Fibroblast of mammary gland (primary cell): ENCODE data around the gene CLMN.
A peak's percentile ranks its signal among the peaks of the same experiment; 100 is the strongest.

Experiments
- DNase-seq: peaks from one replicate; pipeline ENCODE4 v3.0.0-alpha.2; 2010; ENCODE audit warnings: low read depth
- H3K4me3 ChIP-seq: 2 replicates; pipeline ENCODE4 v1.5.1; 2011; ENCODE audit warnings: low read depth, mild to moderate bottlenecking, low read length, moderate library complexity; ENCODE audit not compliant: control insufficient read depth
- TF ChIP-seq, protein P1 (sequence below): conservative IDR thresholded peaks from 2 replicates; pipeline ENCODE4 v1.5.1; 2011; ENCODE audit warnings: low read depth, low read length, inconsistent platforms; ENCODE audit not compliant: control insufficient read depth, insufficient read depth

CLMN gene

DNA sequence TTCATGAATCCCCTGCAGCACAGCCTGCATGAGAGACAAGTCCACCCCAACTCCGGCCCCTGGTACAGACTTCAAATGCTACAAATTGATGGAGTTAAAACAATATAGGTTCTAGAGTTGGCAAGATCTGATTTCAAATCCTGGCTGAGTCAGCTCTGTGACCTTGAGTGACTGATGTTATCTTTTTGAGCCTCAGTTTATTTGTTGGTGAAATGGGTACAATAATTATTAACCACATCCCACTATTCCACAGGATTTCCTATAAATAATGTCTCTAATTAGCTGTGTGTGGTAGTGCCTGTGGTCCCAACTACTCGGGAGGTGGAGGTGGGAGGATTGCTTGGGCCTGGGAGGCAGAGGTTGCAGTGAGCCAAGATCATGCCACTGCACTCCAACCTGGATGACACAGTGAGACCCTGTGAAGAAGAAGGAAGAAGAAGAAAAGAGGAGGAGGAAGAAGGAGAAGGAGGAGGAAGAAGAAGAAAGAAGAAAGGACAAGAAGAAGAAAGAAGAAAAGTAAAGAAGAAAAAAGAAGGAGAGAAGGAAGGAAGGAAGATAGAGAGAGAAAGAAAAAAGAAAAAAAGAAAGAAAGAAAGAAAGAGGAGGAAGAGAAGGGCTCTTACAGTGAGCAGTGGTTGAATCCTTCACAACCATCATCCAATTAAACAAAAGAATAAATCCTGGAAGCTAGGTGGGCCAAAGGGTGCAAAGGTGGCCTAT, 122.7 kb downstream of the CLMN start:
- no peak for DNase-seq
- TF ChIP-seq, protein P1, sequence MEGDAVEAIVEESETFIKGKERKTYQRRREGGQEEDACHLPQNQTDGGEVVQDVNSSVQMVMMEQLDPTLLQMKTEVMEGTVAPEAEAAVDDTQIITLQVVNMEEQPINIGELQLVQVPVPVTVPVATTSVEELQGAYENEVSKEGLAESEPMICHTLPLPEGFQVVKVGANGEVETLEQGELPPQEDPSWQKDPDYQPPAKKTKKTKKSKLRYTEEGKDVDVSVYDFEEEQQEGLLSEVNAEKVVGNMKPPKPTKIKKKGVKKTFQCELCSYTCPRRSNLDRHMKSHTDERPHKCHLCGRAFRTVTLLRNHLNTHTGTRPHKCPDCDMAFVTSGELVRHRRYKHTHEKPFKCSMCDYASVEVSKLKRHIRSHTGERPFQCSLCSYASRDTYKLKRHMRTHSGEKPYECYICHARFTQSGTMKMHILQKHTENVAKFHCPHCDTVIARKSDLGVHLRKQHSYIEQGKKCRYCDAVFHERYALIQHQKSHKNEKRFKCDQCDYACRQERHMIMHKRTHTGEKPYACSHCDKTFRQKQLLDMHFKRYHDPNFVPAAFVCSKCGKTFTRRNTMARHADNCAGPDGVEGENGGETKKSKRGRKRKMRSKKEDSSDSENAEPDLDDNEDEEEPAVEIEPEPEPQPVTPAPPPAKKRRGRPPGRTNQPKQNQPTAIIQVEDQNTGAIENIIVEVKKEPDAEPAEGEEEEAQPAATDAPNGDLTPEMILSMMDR, result no peak
- H3K4me3 ChIP-seq, result no peak overlapping the region

- TF ChIP-seq, protein P1, result peak; percentile 14
- no peak overlapping the region for H3K4me3 ChIP-seq
- no peak for DNase-seq
These were observed 123.4 kb downstream of the CLMN start for GRCh38 chr14:95196268-95196667.

DNA sequence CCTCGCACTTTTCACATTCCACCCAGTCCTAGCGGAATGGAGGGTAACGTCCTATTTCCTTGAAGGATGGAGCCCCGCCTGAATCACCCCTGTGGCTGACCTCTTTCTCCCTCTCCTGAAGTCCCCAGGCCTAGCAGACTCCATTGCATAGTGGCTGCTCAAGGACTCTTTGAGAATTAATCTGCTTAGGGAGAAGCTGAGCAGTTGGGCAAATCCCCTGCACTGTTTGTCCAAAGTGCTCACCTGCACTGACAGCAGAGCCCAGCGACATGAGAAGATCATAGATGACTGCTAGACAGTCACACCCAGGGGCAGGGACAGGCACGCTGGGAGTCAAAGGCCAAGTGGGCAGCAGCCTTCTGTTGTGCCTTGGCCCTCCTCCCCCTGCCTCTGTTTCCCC, 124.7 kb downstream of the CLMN start:
- no peak for DNase-seq
- TF ChIP-seq, protein P1, result no peak
- no peak overlapping the region for H3K4me3 ChIP-seq

DNA sequence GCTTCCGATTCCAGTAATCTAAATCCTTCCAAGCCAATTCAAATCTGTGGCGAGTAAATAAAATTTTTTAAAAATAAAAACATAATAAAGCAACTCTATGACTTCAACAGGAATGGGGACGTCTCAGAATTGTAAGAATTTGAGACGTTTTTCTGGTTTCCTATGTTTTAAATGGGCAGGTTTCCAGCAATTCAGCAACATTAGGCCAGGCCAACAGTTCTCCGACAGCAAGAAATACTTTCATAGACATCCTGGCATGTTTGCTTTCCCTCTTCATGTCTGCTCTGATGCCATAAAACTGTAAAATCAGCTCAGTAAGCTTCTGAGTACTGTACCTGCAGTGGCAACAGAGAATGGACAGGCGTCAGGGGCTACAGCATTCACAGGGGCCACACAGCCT, 126.6 kb downstream of the CLMN start:
- DNase-seq, result no peak
- H3K4me3 ChIP-seq, result no peak overlapping the region
- TF ChIP-seq, protein P1, result no peak

GRCh38 chr14:95192311-95192710, 127.4 kb downstream of the CLMN start:
- no peak for DNase-seq
- H3K4me3 ChIP-seq, result no peak overlapping the region
- TF ChIP-seq, protein P1, result no peak

GRCh38 chr14:95191445-95192199, 128.1 kb downstream of the CLMN start:
- H3K4me3 ChIP-seq, result no peak overlapping the region
- TF ChIP-seq, protein P1, result no peak
- DNase-seq, result no peak
